SK-N-SH (cell line): Measurements from ENCODE around the gene SCARB2. TPM values are rescaled to one million over a fixed set of nuclear protein-coding genes. Genes with fewer than 3 reads are reported as not detected.

ENCODE experiments used
- CTCF ChIA-PET: fragments of 300-600, 350-600 bp; formaldehyde crosslinking; extraction: SDS; loops from one replicate; lab custom pipeline; 2021; lab: Yijun Ruan, JAX
- POLR2A ChIA-PET: fragments of 350-600 bp; sonication (Branson Sonifier 250); formaldehyde crosslinking; extraction: SDS; loops from one replicate; lab custom pipeline; 2020; ENCODE audit warnings: antibody characterized with exemption, inconsistent platforms; lab: Yijun Ruan, JAX
- DNase-seq: peaks from one replicate; pipeline ENCODE4 v3.0.0; 2012
- H2AFZ ChIP-seq: fragments of 200-600 bp; sonication (generic); 2 replicates; pipeline ENCODE4 v1.8.1; 2016; ENCODE audit warnings: antibody characterized with exemption, mild to moderate bottlenecking, low read depth
- H3F3A ChIP-seq: fragments of 200-600 bp; sonication (generic); replicated peaks from 2 replicates; pipeline ENCODE3; 2016; ENCODE audit warnings: antibody characterized with exemption, mild to moderate bottlenecking; ENCODE audit not compliant: insufficient read depth
- H3K27ac ChIP-seq, 2 experiments: fragments of 200-500 bp in 1 of 2; fragments of 200-600 bp in 1 of 2; sonication (Bioruptor generic) in 1 of 2; sonication (generic), shearing (Covaris generic) in 1 of 2; 2 replicates each; pipeline versions ENCODE4 v1.5.1 to v1.6.1; 2014 to 2016; ENCODE audit warnings: low read depth in 2 of 2, inconsistent platforms in 1 of 2, low read length in 1 of 2, mild to moderate bottlenecking in 1 of 2, mixed read lengths in 1 of 2
- H3K27me3 ChIP-seq: fragments of 200-600 bp; sonication (generic), shearing (Covaris generic); 2 replicates; pipeline ENCODE4 v1.6.1; 2016; ENCODE audit warnings: mixed run types; ENCODE audit not compliant: insufficient read depth
- H3K36me3 ChIP-seq, 2 experiments: fragments of 200-500 bp in 1 of 2; fragments of 200-600 bp in 1 of 2; sonication (Bioruptor generic) in 1 of 2; sonication (generic) in 1 of 2; replicated peaks in 1 of 2; 2 replicates each; pipeline versions ENCODE3 to v1.5.1; 2014 to 2016; ENCODE audit warnings: low read length in 1 of 2, mild to moderate bottlenecking in 1 of 2; ENCODE audit not compliant: insufficient read depth in 2 of 2, control insufficient read depth in 1 of 2
- H3K4me1 ChIP-seq, 2 experiments: fragments of 200-500 bp in 1 of 2; fragments of 200-600 bp in 1 of 2; sonication (Bioruptor generic) in 1 of 2; sonication (generic), shearing (Covaris generic) in 1 of 2; 2 replicates each; pipeline versions ENCODE4 v1.5.1 to v1.6.1; 2014 to 2016; ENCODE audit warnings: low read depth in 1 of 2, low read length in 1 of 2, mixed run types in 1 of 2; ENCODE audit not compliant: insufficient read depth in 2 of 2, control insufficient read depth in 1 of 2
- H3K4me2 ChIP-seq: fragments of 200-600 bp; sonication (generic), shearing (Covaris generic); 2 replicates; pipeline ENCODE4 v1.6.1; 2017; ENCODE audit warnings: mixed run types
- H3K4me3 ChIP-seq, 2 experiments: fragments of 200-500 bp in 1 of 2; fragments of 200-600 bp in 1 of 2; sonication (Bioruptor generic) in 1 of 2; sonication (generic), shearing (Covaris generic) in 1 of 2; 2 replicates each; pipeline versions ENCODE4 v1.5.1 to v1.8.1; 2014 to 2016; ENCODE audit warnings: low read depth in 2 of 2, inconsistent platforms in 1 of 2, low read length in 1 of 2, mild to moderate bottlenecking in 1 of 2, mixed read lengths in 1 of 2, moderate library complexity in 1 of 2
- H3K79me2 ChIP-seq: fragments of 200-600 bp; sonication (generic); 2 replicates; pipeline ENCODE4 v1.8.1; 2017; ENCODE audit warnings: mild to moderate bottlenecking; ENCODE audit not compliant: insufficient read depth
- H3K9ac ChIP-seq: fragments of 200-600 bp; sonication (generic); 2 replicates; pipeline ENCODE4 v1.6.1; 2017; ENCODE audit warnings: mixed run types
- H3K9me2 ChIP-seq: fragments of 200-600 bp; sonication (generic); 2 replicates; pipeline ENCODE4 v1.6.1; 2017; ENCODE audit warnings: mixed run types
- H3K9me3 ChIP-seq: fragments of 200-600 bp; sonication (generic); 2 replicates; pipeline ENCODE4 v1.6.1; 2017; ENCODE audit warnings: mixed run types, mild to moderate bottlenecking, moderate library complexity
- H4K20me1 ChIP-seq: fragments of 200-600 bp; sonication (generic); 2 replicates; pipeline ENCODE4 v1.6.1; 2017; ENCODE audit warnings: mild to moderate bottlenecking, mixed run types; ENCODE audit not compliant: insufficient read depth
- CTCF ChIP-seq: fragments of 200-600 bp; sonication (generic); IDR thresholded peaks from 2 replicates; pipeline ENCODE4 v1.6.1; 2017; ENCODE audit warnings: antibody characterized with exemption, mild to moderate bottlenecking, moderate library complexity
- ELF1 ChIP-seq: IDR thresholded peaks from 2 replicates; pipeline ENCODE4 v1.4.0; 2012
- EP300 ChIP-seq, 2 experiments: IDR thresholded peaks; 2 replicates each; pipeline versions ENCODE4 v1.4.0 to v1.6.1; 2012; ENCODE audit warnings: borderline replicate concordance in 1 of 2, low read depth in 1 of 2, low read length in 1 of 2
- EZH2phosphoT487 ChIP-seq: fragments of 200-600 bp; sonication (generic); IDR thresholded peaks from 2 replicates; pipeline ENCODE4 v1.6.1; 2017; ENCODE audit warnings: low read depth, mixed run types, mild to moderate bottlenecking, antibody characterized with exemption, moderate library complexity, borderline replicate concordance
- FOSL2 ChIP-seq: IDR thresholded peaks from 2 replicates; pipeline ENCODE4 v1.4.0; 2012; ENCODE audit warnings: low read depth, mild to moderate bottlenecking, moderate library complexity, borderline replicate concordance
- FOXJ3 ChIP-seq: sonication (generic); formaldehyde crosslinking; IDR thresholded peaks from 2 replicates; pipeline ENCODE4 v1.5.1; 2020; ENCODE audit warnings: mild to moderate bottlenecking, missing genetic modification reagents
- GABPA ChIP-seq: IDR thresholded peaks from 2 replicates; pipeline ENCODE4 v1.4.0; 2012; ENCODE audit warnings: low read depth, mild to moderate bottlenecking
- IRF3 ChIP-seq: fragments of 150-350 bp; IDR thresholded peaks from 2 replicates; pipeline ENCODE4 v1.6.1; 2016; ENCODE audit warnings: mild to moderate bottlenecking, low read depth, low read length
- MXI1 ChIP-seq: IDR thresholded peaks from 2 replicates; pipeline ENCODE4 v1.6.1; 2012; ENCODE audit warnings: mild to moderate bottlenecking, low read depth, low read length, improper control_type of control experiment
- NFIC ChIP-seq: IDR thresholded peaks from 2 replicates; pipeline ENCODE4 v1.4.0; 2012; ENCODE audit warnings: borderline replicate concordance
- NRF1 ChIP-seq: IDR thresholded peaks from 2 replicates; pipeline ENCODE4 v1.6.1; 2012; ENCODE audit warnings: low read depth, mild to moderate bottlenecking, low read length
- RAD21 ChIP-seq: IDR thresholded peaks from 2 replicates; pipeline ENCODE4 v1.6.1; 2012; ENCODE audit warnings: mild to moderate bottlenecking, low read length
- RCOR1 ChIP-seq: fragments of 150-350 bp; IDR thresholded peaks from 2 replicates; pipeline ENCODE4 v1.6.1; 2017; ENCODE audit warnings: antibody characterized with exemption, low read length
- REST ChIP-seq: IDR thresholded peaks from 2 replicates; pipeline ENCODE4 v1.6.1; 2012; ENCODE audit warnings: mild to moderate bottlenecking, low read depth, low read length, moderate library complexity
- RXRA ChIP-seq: IDR thresholded peaks from 2 replicates; pipeline ENCODE4 v1.4.0; 2012; ENCODE audit warnings: low read depth, mild to moderate bottlenecking, borderline replicate concordance
- SMC3 ChIP-seq: IDR thresholded peaks from 2 replicates; pipeline ENCODE4 v1.6.1; 2012; ENCODE audit warnings: low read depth, low read length, improper control_type of control experiment
- TCF12 ChIP-seq: IDR thresholded peaks from 2 replicates; pipeline ENCODE4 v1.4.0; 2012
- YY1 ChIP-seq: IDR thresholded peaks from 2 replicates; pipeline ENCODE4 v1.4.0; 2012; ENCODE audit warnings: low read depth, mild to moderate bottlenecking
- ZBTB33 ChIP-seq: IDR thresholded peaks from 2 replicates; pipeline ENCODE4 v1.4.0; 2012; ENCODE audit warnings: low read depth, borderline replicate concordance
- WGBS: methylation state at CpG from one replicate; pipeline ENCODE4 v1.1.6; 2017; ENCODE audit warnings: low lambda C conversion rate; 5-methylcytosine and 5-hydroxymethylcytosine counted together
- polyA plus RNA-seq, 3 experiments: library from polyadenylated mRNA; depleted of rRNA; stranded (reverse); fragments of >200 nt; gene quantifications; 2 replicates each; pipeline ENCODE4 v1.2.3, GENCODE V29; 2012

Gene SCARB2
- polyA plus RNA-seq, 1 of the 3 experiments (the other 2 are of a cell fraction) = 82.6 TPM

- Histone ChIP-seq H3K9me2 (no peaks in the 10 kb centered on the region), H3K4me1 (peaks cover 23 to 53% of the 10 kb centered on the region in 2 experiments), H3K36me3 (no peaks in the 10 kb centered on the region), H4K20me1 (peaks cover 21% of the 10 kb centered on the region), H2AFZ (no peak overlapping the region), H3K9ac (no peak overlapping the region), H3K4me2 (no peak overlapping the region), H3K79me2 (peaks cover 91% of the 10 kb centered on the region), H3K27ac (peak overlapping the region in 1 of 2 experiments; percentile 99; a peak in 2 of 4 replicates), H3F3A (peaks cover 23% of the 10 kb centered on the region), H3K9me3 (no peaks in the 10 kb centered on the region), H3K27me3 (no peaks in the 10 kb centered on the region), H3K4me3 (no peak overlapping the region)
- WGBS = 100% methylated on average over 4 of the region's 4 CpGs
- no peak for TF ChIP-seq IRF3
- no peak for TF ChIP-seq MXI1
- no peak for TF ChIP-seq EZH2phosphoT487
- TF ChIP-seq CTCF = no peak
- no peak for TF ChIP-seq ZBTB33
- no peak for TF ChIP-seq RAD21
- TF ChIP-seq FOXJ3 (CRISPR knock-in tag) = no peak
- no peak for TF ChIP-seq NRF1
- TF ChIP-seq FOSL2 = no peak
- no peak for TF ChIP-seq RXRA
- TF ChIP-seq EP300 (IDR thresholded peaks at IDR 0.05; ENCODE audit: borderline replicate concordance in 1 of 2, low read depth in 1 of 2, low read length in 1 of 2) = no peak
- TF ChIP-seq SMC3 = no peak
- no peak for TF ChIP-seq REST
- no peak for TF ChIP-seq GABPA
- TF ChIP-seq NFIC = no peak
- no peak for TF ChIP-seq TCF12
- no peak for TF ChIP-seq YY1
- no peak for TF ChIP-seq ELF1
- no peak for TF ChIP-seq RCOR1
- POLR2A ChIA-PET = no interaction called here
- CTCF ChIA-PET = interaction anchor here (1.5 to 5.9 kb wide), 2 partner anchors 21 to 177 kb away, joined by 5 to 37 read pairs; no protein-coding TSS in a partner anchor
- no peak for DNase-seq
Measured at GRCh38 chr4:76200771-76201231, 12.8 kb downstream of the SCARB2 start.
